ENCODE data around the gene PACSIN1. TPM values are rescaled to one million over a fixed set of nuclear protein-coding genes. Genes with fewer than 3 reads are reported as not detected.

Gene PACSIN1
- total RNA-seq, 1 donor from 2014 or later: 0.08 TPM

DNA sequence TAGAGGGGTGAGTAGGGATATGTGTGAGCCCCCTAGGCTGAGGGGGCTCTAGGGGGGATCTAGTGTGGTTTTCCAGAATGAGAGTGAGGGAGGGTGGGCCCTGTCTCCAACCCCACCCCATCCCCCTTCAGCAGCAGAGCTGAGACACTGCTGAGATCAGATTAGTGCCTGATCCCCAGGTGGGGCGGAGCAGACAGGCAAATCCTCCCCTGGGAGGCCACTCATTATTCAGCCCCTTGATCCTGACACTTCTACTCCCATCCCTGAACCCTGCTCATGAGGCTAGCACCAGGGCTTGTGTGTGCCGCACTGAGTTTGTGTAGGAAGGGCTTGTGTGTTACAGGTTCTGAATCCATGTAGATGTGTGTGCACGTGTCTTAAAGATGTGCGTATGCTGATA is 47.8 kb downstream of the PACSIN1 start:
- peaks cover 4% of the 10 kb centered on the region for H3K4me1 Mint-ChIP-seq (ENCODE audit: unreplicated experiment)
- no peak overlapping the region for H3K27ac Mint-ChIP-seq (ENCODE audit: unreplicated experiment)
- no peaks in the 10 kb centered on the region for H3K9me3 Mint-ChIP-seq (ENCODE audit: unreplicated experiment)
- H3K27me3 Mint-ChIP-seq (ENCODE audit: unreplicated experiment): peaks cover 14% of the 10 kb centered on the region
- H3K4me3 Mint-ChIP-seq (ENCODE audit: unreplicated experiment): no peak overlapping the region
- DNase-seq (ENCODE audit: low spot score): no peak
- TF ChIP-seq, protein P1, sequence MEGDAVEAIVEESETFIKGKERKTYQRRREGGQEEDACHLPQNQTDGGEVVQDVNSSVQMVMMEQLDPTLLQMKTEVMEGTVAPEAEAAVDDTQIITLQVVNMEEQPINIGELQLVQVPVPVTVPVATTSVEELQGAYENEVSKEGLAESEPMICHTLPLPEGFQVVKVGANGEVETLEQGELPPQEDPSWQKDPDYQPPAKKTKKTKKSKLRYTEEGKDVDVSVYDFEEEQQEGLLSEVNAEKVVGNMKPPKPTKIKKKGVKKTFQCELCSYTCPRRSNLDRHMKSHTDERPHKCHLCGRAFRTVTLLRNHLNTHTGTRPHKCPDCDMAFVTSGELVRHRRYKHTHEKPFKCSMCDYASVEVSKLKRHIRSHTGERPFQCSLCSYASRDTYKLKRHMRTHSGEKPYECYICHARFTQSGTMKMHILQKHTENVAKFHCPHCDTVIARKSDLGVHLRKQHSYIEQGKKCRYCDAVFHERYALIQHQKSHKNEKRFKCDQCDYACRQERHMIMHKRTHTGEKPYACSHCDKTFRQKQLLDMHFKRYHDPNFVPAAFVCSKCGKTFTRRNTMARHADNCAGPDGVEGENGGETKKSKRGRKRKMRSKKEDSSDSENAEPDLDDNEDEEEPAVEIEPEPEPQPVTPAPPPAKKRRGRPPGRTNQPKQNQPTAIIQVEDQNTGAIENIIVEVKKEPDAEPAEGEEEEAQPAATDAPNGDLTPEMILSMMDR (IDR thresholded peaks at IDR 0.05; ENCODE audit: unreplicated experiment): no peak
- no peaks in the 10 kb centered on the region for H3K36me3 Mint-ChIP-seq (ENCODE audit: low read depth, unreplicated experiment)

DNA sequence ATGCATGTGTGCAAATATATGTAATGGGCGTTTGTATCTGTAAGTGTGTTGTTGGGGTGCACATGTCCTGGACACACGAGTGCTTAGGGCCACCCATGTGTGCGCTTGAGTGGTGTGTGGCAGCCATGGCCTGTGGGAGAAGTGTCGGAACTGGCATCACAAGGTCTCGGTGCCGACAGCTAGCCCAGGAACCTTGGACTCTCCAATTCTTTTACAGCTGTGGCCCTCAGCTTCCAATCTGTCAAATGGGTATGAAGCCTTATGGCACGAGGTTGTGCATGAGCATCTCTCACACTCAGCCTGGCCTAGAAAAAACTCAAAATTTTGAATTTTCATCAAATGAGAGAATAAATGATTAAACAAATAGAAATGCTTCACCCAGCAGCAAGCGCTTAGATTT is 48.2 kb downstream of the PACSIN1 start:
- Mint-ChIP-seq H3K9me3 (ENCODE audit: unreplicated experiment) (no peaks in the 10 kb centered on the region), H3K27me3 (ENCODE audit: unreplicated experiment) (peaks cover 15% of the 10 kb centered on the region), H3K36me3 (ENCODE audit: low read depth, unreplicated experiment) (no peaks in the 10 kb centered on the region), H3K27ac (ENCODE audit: unreplicated experiment) (no peak overlapping the region), H3K4me3 (ENCODE audit: unreplicated experiment) (peak overlapping the region; percentile 89), H3K4me1 (ENCODE audit: unreplicated experiment) (peaks cover 4% of the 10 kb centered on the region)
- DNase-seq (ENCODE audit: low spot score): no peak
- TF ChIP-seq, protein P1 (IDR thresholded peaks at IDR 0.05; ENCODE audit: unreplicated experiment): no peak

DNA sequence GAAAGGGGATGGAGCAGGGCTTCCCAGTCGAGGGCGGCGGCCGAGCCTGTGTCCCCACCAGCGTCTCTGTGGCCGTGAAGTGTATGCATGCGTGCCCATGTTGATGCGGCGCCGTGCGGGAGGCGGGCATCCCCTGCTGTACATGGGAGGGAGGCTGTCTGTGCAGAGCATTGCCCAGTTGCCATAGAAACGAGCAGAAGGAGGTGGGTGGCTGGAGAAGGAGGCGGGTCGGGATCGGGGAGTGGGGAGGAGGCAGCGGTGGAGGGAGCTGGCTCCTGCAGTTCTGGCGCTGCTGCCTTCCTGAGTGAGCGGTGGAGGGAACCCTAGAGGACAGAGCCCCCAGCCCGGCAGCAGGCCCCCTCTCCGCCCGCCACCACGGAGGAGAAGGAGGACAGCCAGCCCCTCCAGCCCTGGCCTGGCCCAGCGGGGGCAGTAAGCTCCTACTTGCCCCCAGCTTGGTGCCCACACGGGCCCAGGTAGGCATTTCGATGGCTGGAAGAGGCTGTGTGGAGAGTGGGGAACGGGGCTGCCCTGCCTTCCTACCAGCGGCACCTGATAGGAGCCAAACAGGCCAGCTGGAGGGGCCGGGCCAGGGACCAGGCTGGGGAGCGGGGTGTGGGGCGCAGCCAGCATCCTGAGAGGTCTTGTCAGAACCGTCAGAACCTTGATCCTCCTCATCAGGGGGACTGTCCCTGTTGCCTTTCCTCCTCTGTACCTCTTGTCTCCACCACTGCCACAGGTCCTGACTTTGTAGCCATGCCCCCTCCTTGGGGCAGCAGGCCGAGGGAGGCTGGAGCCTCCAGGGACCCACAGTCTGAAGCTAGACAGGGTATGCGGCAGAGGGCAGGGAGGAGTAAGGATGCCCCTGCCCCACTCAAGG is 49.0 kb downstream of the PACSIN1 start:
- Mint-ChIP-seq H3K27ac (ENCODE audit: unreplicated experiment) (no peak overlapping the region), H3K4me3 (ENCODE audit: unreplicated experiment) (peak overlapping the region; percentile 89), H3K27me3 (ENCODE audit: unreplicated experiment) (peaks cover 15% of the 10 kb centered on the region), H3K4me1 (ENCODE audit: unreplicated experiment) (peaks cover 4% of the 10 kb centered on the region), H3K36me3 (ENCODE audit: low read depth, unreplicated experiment) (no peaks in the 10 kb centered on the region), H3K9me3 (ENCODE audit: unreplicated experiment) (no peaks in the 10 kb centered on the region)
- peak; percentile 54 for DNase-seq (ENCODE audit: low spot score)
- TF ChIP-seq, protein P1 (IDR thresholded peaks at IDR 0.05; ENCODE audit: unreplicated experiment): no peak

DNA sequence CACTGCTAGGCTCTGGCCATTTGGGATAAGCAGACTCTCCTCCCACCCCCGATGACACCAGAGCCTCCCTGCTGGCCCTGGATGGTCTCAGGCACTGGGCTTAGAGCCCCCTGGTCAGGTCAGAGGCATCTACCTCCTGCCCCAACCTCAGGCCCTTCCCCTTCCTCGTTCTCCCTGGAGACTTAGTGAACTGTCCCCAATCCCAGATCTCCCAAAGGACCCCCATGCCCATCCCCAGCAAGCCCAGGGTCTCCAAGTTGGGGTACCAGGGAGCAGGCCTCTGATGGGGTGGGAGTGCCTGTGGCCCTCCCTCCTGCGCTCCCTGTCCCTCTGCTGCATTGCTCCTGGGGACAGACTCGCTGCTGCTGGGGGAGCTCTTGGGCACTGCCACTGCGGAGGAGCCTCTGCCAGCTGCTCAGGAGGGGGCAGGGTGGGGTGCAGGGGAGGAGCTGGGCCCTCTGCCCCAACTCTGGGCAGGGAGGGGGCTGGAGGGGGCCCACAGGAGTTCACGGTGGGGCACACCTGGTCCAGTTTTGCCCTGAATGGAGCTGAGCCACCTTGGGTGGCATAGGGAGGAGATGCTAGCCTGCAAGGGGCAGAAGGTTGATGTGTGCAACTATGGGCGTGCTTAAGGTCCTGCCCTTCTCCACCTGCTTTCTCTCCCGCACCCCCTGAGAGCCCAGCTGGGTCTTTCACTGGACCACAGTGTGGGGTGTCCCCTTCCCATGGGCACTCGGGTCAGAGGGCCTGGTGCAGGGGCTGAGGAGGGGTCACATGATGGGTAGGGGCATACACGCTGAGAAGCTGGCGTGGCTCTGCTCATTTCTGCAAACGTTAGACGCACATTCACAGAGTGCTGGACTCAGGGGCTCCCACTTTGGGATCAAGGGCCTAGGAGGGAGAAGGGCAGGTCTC is 49.9 kb downstream of the PACSIN1 start:
- Mint-ChIP-seq H3K4me3 (ENCODE audit: unreplicated experiment) (no peak overlapping the region), H3K36me3 (ENCODE audit: low read depth, unreplicated experiment) (no peaks in the 10 kb centered on the region), H3K9me3 (ENCODE audit: unreplicated experiment) (no peaks in the 10 kb centered on the region), H3K27me3 (ENCODE audit: unreplicated experiment) (peaks cover 13% of the 10 kb centered on the region), H3K4me1 (ENCODE audit: unreplicated experiment) (peaks cover 4% of the 10 kb centered on the region), H3K27ac (ENCODE audit: unreplicated experiment) (no peak overlapping the region)
- TF ChIP-seq, protein P1 (IDR thresholded peaks at IDR 0.05; ENCODE audit: unreplicated experiment): no peak
- DNase-seq (ENCODE audit: low spot score): no peak
